ENCODE results near the gene TOPAZ1.

The TOPAZ1 gene

GRCh38 chr3:44241706-44242105 is at the start of gene TOPAZ1:
Gene TOPAZ1, plus strand, starts transcription at chr3:44241886. Its CDS starts 168 bp downstream, at chr3:44242054.
- no peak for DNase-seq (ENCODE audit: insufficient read length, low spot score)
- no peak for FAIRE-seq
- TF ChIP-seq POLR2A (IDR thresholded peaks at IDR 0.05; ENCODE audit: low read depth, low read length): no peak

- DNase-seq (ENCODE audit: insufficient read length, low spot score) (peak; percentile 46), FAIRE-seq (peak; percentile 97)
- no peak for TF ChIP-seq POLR2A (IDR thresholded peaks at IDR 0.05; ENCODE audit: low read depth, low read length)
Measured at GRCh38 chr3:44198284-44199269, 43.1 kb upstream of the TOPAZ1 start.

GRCh38 chr3:44206261-44206660 is 35.4 kb upstream of the TOPAZ1 start:
- no peak for DNase-seq (ENCODE audit: insufficient read length, low spot score)
- FAIRE-seq: no peak
- no peak for TF ChIP-seq POLR2A (IDR thresholded peaks at IDR 0.05; ENCODE audit: low read depth, low read length)

GRCh38 chr3:44206862-44207652 is 34.6 kb upstream of the TOPAZ1 start:
- FAIRE-seq (no peak), DNase-seq (ENCODE audit: insufficient read length, low spot score) (no peak)
- TF ChIP-seq POLR2A (IDR thresholded peaks at IDR 0.05; ENCODE audit: low read depth, low read length): no peak

GRCh38 chr3:44208086-44208485 is 33.6 kb upstream of the TOPAZ1 start:
- FAIRE-seq (no peak), DNase-seq (ENCODE audit: insufficient read length, low spot score) (no peak)
- TF ChIP-seq POLR2A (IDR thresholded peaks at IDR 0.05; ENCODE audit: low read depth, low read length): no peak

- FAIRE-seq: no peak
- TF ChIP-seq POLR2A (IDR thresholded peaks at IDR 0.05; ENCODE audit: low read depth, low read length): no peak
- no peak for DNase-seq (ENCODE audit: insufficient read length, low spot score)
Measured at GRCh38 chr3:44208568-44208967, 33.1 kb upstream of the TOPAZ1 start.

GRCh38 chr3:44210967-44211366 is 30.7 kb upstream of the TOPAZ1 start:
- no peak for TF ChIP-seq POLR2A (IDR thresholded peaks at IDR 0.05; ENCODE audit: low read depth, low read length)
- FAIRE-seq: no peak

GRCh38 chr3:44222337-44222736 is 19.3 kb upstream of the TOPAZ1 start:
- TF ChIP-seq POLR2A (IDR thresholded peaks at IDR 0.05; ENCODE audit: low read depth, low read length): no peak
- DNase-seq (ENCODE audit: insufficient read length, low spot score) (no peak), FAIRE-seq (no peak)

More at GRCh38 chr3:44210967-44211366, 30.7 kb upstream of the TOPAZ1 start:
- no peak for DNase-seq (ENCODE audit: insufficient read length, low spot score)

- DNase-seq (ENCODE audit: insufficient read length, low spot score): no peak
- no peak for FAIRE-seq
- no peak for TF ChIP-seq POLR2A (IDR thresholded peaks at IDR 0.05; ENCODE audit: low read depth, low read length)
Measured at GRCh38 chr3:44223299-44223698, 18.4 kb upstream of the TOPAZ1 start.

- TF ChIP-seq POLR2A (IDR thresholded peaks at IDR 0.05; ENCODE audit: low read depth, low read length): no peak
- FAIRE-seq: no peak
- DNase-seq (ENCODE audit: insufficient read length, low spot score): no peak
Measured at GRCh38 chr3:44224131-44224530, 17.6 kb upstream of the TOPAZ1 start.

- DNase-seq (ENCODE audit: insufficient read length, low spot score) (no peak), FAIRE-seq (no peak)
- no peak for TF ChIP-seq POLR2A (IDR thresholded peaks at IDR 0.05; ENCODE audit: low read depth, low read length)
Measured at GRCh38 chr3:44226573-44226972, 15.1 kb upstream of the TOPAZ1 start.

- no peak for TF ChIP-seq POLR2A (IDR thresholded peaks at IDR 0.05; ENCODE audit: low read depth, low read length)
- FAIRE-seq: no peak
- no peak for DNase-seq (ENCODE audit: insufficient read length, low spot score)
Measured at GRCh38 chr3:44227632-44228031, 14.1 kb upstream of the TOPAZ1 start.

GRCh38 chr3:44228900-44229299 is 12.8 kb upstream of the TOPAZ1 start:
- no peak for FAIRE-seq
- TF ChIP-seq POLR2A (IDR thresholded peaks at IDR 0.05; ENCODE audit: low read depth, low read length): no peak

GRCh38 chr3:44232407-44232806 is 9.3 kb upstream of the TOPAZ1 start:
- DNase-seq (ENCODE audit: insufficient read length, low spot score): no peak
- no peak for TF ChIP-seq POLR2A (IDR thresholded peaks at IDR 0.05; ENCODE audit: low read depth, low read length)

More at GRCh38 chr3:44228900-44229299, 12.8 kb upstream of the TOPAZ1 start:
- DNase-seq (ENCODE audit: insufficient read length, low spot score): no peak

More at GRCh38 chr3:44232407-44232806, 9.3 kb upstream of the TOPAZ1 start:
- FAIRE-seq: no peak

Measured in H54 (cell line).